Spleen (tissue), 11 donors: ENCODE data around the gene RGS16. TPM values are rescaled to one million over a fixed set of nuclear protein-coding genes. Genes with fewer than 3 reads are reported as not detected.

Experiments
- DNase-seq: peaks from one replicate; pipeline ENCODE4 v3.0.0-alpha.2; 2020
- H3K27ac ChIP-seq, 8 donors: fragments of 200-600 bp; sonication (generic) in 7 of 8; 1 replicate in 4 of 8; 2 replicates in 4 of 8; pipeline versions ENCODE4 v1.5.0 to v1.8.0; 2016 to 2021; ENCODE audit warnings: inconsistent platforms in 4 of 8, mild to moderate bottlenecking in 4 of 8, moderate library complexity in 1 of 8
- H3K27me3 ChIP-seq, 7 donors: fragments of 200-600 bp; sonication (generic) in 6 of 7; replicated peaks in 1 of 7; 1 replicate in 4 of 7; 2 replicates in 3 of 7; pipeline versions ENCODE4 v1.5.0 to v1.8.0; 2016 to 2021; ENCODE audit warnings: inconsistent platforms in 3 of 7, mild to moderate bottlenecking in 1 of 7
- H3K36me3 ChIP-seq, 6 donors: fragments of 200-600 bp; sonication (generic) in 5 of 6; 1 replicate in 4 of 6; 2 replicates in 2 of 6; pipeline versions ENCODE4 v1.5.0 to v1.8.0; 2016 to 2021; ENCODE audit warnings: inconsistent platforms in 2 of 6
- H3K4me1 ChIP-seq, 6 donors: fragments of 200-600 bp; sonication (generic) in 5 of 6; 1 replicate in 3 of 6; 2 replicates in 3 of 6; pipeline versions ENCODE4 v1.5.0 to v1.8.0; 2016 to 2021; ENCODE audit warnings: inconsistent platforms in 3 of 6
- H3K4me3 ChIP-seq, 8 donors: fragments of 200-600 bp; sonication (generic) in 7 of 8; 1 replicate in 4 of 8; 2 replicates in 4 of 8; pipeline versions ENCODE4 v1.5.0 to v1.8.0; 2016 to 2021; ENCODE audit warnings: inconsistent platforms in 4 of 8, mild to moderate bottlenecking in 4 of 8, moderate library complexity in 2 of 8
- H3K9me3 ChIP-seq, 8 donors: fragments of 200-600 bp; sonication (generic) in 7 of 8; 1 replicate in 4 of 8; 2 replicates in 4 of 8; pipeline versions ENCODE4 v1.5.0 to v1.8.0; 2016 to 2021; ENCODE audit warnings: inconsistent platforms in 4 of 8
- CTCF ChIP-seq, 11 experiments: fragments of 200-600 bp in 7 of 11; fragments of 450-650 bp in 4 of 11; sonication (generic) in 4 of 11; IDR thresholded peaks in 8 of 11; conservative IDR thresholded peaks in 3 of 11; 1 replicate in 7 of 11; 2 replicates in 4 of 11; pipeline versions ENCODE4 v1.4.0 to v1.8.0; 2016 to 2021; ENCODE audit warnings: antibody characterized with exemption in 11 of 11, inconsistent platforms in 4 of 11, mild to moderate bottlenecking in 1 of 11
- POLR2A ChIP-seq, 3 donors: fragments of 450-650 bp; IDR thresholded peaks; one replicate each; pipeline ENCODE4 v1.5.1; 2017; ENCODE audit warnings: antibody characterized with exemption in 3 of 3, mild to moderate bottlenecking in 1 of 3
- POLR2AphosphoS5 ChIP-seq, 3 donors: sonication (generic); formaldehyde crosslinking; IDR thresholded peaks; one replicate each; pipeline ENCODE4 v1.5.1; 2017; ENCODE audit warnings: antibody characterized with exemption in 3 of 3
- WGBS, 5 donors: extraction: QIAGEN DNeasy Blood & Tissue Kit in 3 of 5; methylation state at CpG; one replicate each; pipeline versions ENCODE4 v1.1.5 to v1.1.7; 2013 to 2018; 5-methylcytosine and 5-hydroxymethylcytosine counted together
- intact Hi-C: fragments of 100-400 bp; cut with DNase I; formaldehyde crosslinking; loops from one replicate; pipeline ENCODE4 v1.15.0; 2023; ENCODE audit warnings: low total_unique reads
- polyA plus RNA-seq, 3 donors: library from polyadenylated mRNA; stranded (reverse); fragments of 200-250 nt; gene quantifications; one replicate each; pipeline ENCODE4 v1.2.1, GENCODE V29; 2013
- total RNA-seq, 7 donors: library from RNA; depleted of rRNA in 3 of 7; stranded (reverse); fragments of >200 nt in 3 of 7; fragmentation: NEBNext Ultra II Directional in 4 of 7; extraction: Animal tissue kit (Norgen Biotek cat#: 25700) in 4 of 7; gene quantifications; one replicate each; pipeline versions ENCODE4 v1.1.0 to v1.2.1, GENCODE V29; 2016 to 2021
- donor health status: healthy with polysubstance abuse.
- donor health status: DM: no; HTN: no; CAD: no; lungs with moderate emphysema.
- donor health status: DM: no; HTN: no; CAD: no.
- donor health status: Bipolar disorder and iron deficiency.
- donor health status: healthy.
- donor health status: DM: no; HTN: no; CAD: no.
- donor health status: DM: yes; HTN: yes; CAD: no.

The RGS16 gene
- total and polyA plus RNA-seq, 10 donors: 2.6 to 24.2 (median 4.3) TPM

- Histone ChIP-seq H3K27me3 (no peaks in the 10 kb centered on the region), H3K4me3 (no peak overlapping the region), H3K36me3 (peaks cover 3 to 71% (median 53%) of the 10 kb centered on the region in 6 donors), H3K27ac (no peak overlapping the region), H3K4me1 (peaks cover 0 to 11% (median 5%) of the 10 kb centered on the region in 6 donors), H3K9me3 (no peaks in the 10 kb centered on the region)
- intact Hi-C loops: no loop called here
- DNase-seq: no peak
- TF ChIP-seq CTCF (IDR thresholded peaks at IDR 0.05 in 8 of 11, conservative IDR thresholded peaks at IDR 0.05 in 3 of 11) (no peak), POLR2A (IDR thresholded peaks at IDR 0.05) (no peak), POLR2AphosphoS5 (IDR thresholded peaks at IDR 0.05) (no peak)
- WGBS, 5 donors: 90 to 99% (median 97%) methylated on average over 4 of the region's 4 CpGs
Measured at GRCh38 chr1:182574156-182574555, 30.0 kb downstream of the RGS16 start.

GRCh38 chr1:182570611-182570970 is 33.6 kb downstream of the RGS16 start:
- Histone ChIP-seq H3K4me1 (peaks cover 0 to 19% (median 5%) of the 10 kb centered on the region in 6 donors), H3K27me3 (no peaks in the 10 kb centered on the region), H3K36me3 (peaks cover 3 to 36% (median 27%) of the 10 kb centered on the region in 6 donors), H3K9me3 (no peaks in the 10 kb centered on the region), H3K27ac (peak overlapping the region in 5 of 8 donors; percentile 3 to 56 (median 24)), H3K4me3 (no peak overlapping the region)
- WGBS, 5 donors: 54 to 87% (median 78%) methylated on average over 2 of the region's 2 CpGs
- TF ChIP-seq CTCF (IDR thresholded peaks at IDR 0.05 in 8 of 11, conservative IDR thresholded peaks at IDR 0.05 in 3 of 11) (no peak), POLR2AphosphoS5 (IDR thresholded peaks at IDR 0.05) (no peak), POLR2A (IDR thresholded peaks at IDR 0.05) (no peak)
- no peak for DNase-seq
- intact Hi-C loops: no loop called here

- 74 to 83% (median 79%) methylated on average over 6 of the region's 6 CpGs for WGBS, 5 donors
Measured at GRCh38 chr1:182569939-182570610, 34.1 kb downstream of the RGS16 start.

More at GRCh38 chr1:182569939-182570610, 34.1 kb downstream of the RGS16 start:
- Histone ChIP-seq H3K27ac (peak overlapping the region in 5 of 8 donors; percentile 3 to 56 (median 24)), H3K27me3 (no peaks in the 10 kb centered on the region), H3K4me1 (peaks cover 0 to 19% (median 5%) of the 10 kb centered on the region in 6 donors), H3K9me3 (no peaks in the 10 kb centered on the region), H3K36me3 (peaks cover under 1 to 31% (median 22%) of the 10 kb centered on the region in 6 donors), H3K4me3 (no peak overlapping the region)
- no peak for DNase-seq
- intact Hi-C loops: no loop called here
- TF ChIP-seq CTCF (IDR thresholded peaks at IDR 0.05 in 8 of 11, conservative IDR thresholded peaks at IDR 0.05 in 3 of 11) (no peak), POLR2AphosphoS5 (IDR thresholded peaks at IDR 0.05) (no peak), POLR2A (IDR thresholded peaks at IDR 0.05) (no peak)
